SK-N-MC (cell line): Measurements from ENCODE around the gene UNC5C.

Experiments
- EZH2 ChIP-seq: fragments of 200-600 bp; sonication (generic); IDR thresholded peaks from one replicate; pipeline ENCODE4 v1.6.1; 2017; ENCODE audit warnings: antibody characterized with exemption
- POLR2AphosphoS5 ChIP-seq: IDR thresholded peaks from 2 replicates; pipeline ENCODE4 v1.6.1; 2012; ENCODE audit warnings: mild to moderate bottlenecking, low read depth, low read length, borderline replicate concordance

- TF ChIP-seq EZH2: no peak
- no peak for TF ChIP-seq POLR2AphosphoS5
Measured at GRCh38 chr4:95409750-95410149, 139.0 kb downstream of the UNC5C start.
